Fibroblast of lung (primary cell): ENCODE results near the gene NBR1. TPM values are rescaled to one million over a fixed set of nuclear protein-coding genes. Genes with fewer than 3 reads are reported as not detected.
"Not testable (repeated sequence)": the region's sequence is repeated elsewhere in the genome, so short reads cannot be mapped to it uniquely, and the experiment has no call there.

Source experiments
- DNase-seq, 2 donors: peaks; one replicate each; pipeline versions ENCODE4 v3.0.0 to v3.0.0-alpha.2; 2010; ENCODE audit warnings: low read depth in 2 of 2
- H2AFZ ChIP-seq: 2 replicates; pipeline ENCODE4 v1.5.1; 2012; ENCODE audit warnings: low read length, control low read depth, inconsistent platforms
- H3K27ac ChIP-seq: 2 replicates; pipeline ENCODE4 v1.5.1; 2011; ENCODE audit warnings: low read length, control low read depth; ENCODE audit not compliant: insufficient read depth
- H3K27me3 ChIP-seq: 2 replicates; pipeline ENCODE4 v1.5.1; 2011; ENCODE audit warnings: mild to moderate bottlenecking, low read length; ENCODE audit not compliant: control insufficient read depth, insufficient read depth
- H3K36me3 ChIP-seq: 2 replicates; pipeline ENCODE4 v1.5.1; 2011; ENCODE audit warnings: low read length; ENCODE audit not compliant: control insufficient read depth, insufficient read depth
- H3K4me1 ChIP-seq: 2 replicates; pipeline ENCODE4 v1.5.1; 2011; ENCODE audit warnings: low read length; ENCODE audit not compliant: control insufficient read depth, insufficient read depth; ENCODE audit errors: extremely low read depth
- H3K4me2 ChIP-seq: 2 replicates; pipeline ENCODE4 v1.5.1; 2011; ENCODE audit warnings: low read length, control low read depth; ENCODE audit not compliant: insufficient read depth; ENCODE audit errors: extremely low read depth
- H3K4me3 ChIP-seq, 4 experiments: fragments of 200-600 bp in 1 of 4; sonication (generic) in 1 of 4; replicated peaks in 1 of 4; 2 replicates each; pipeline ENCODE4 v1.5.1; 2011 to 2016; ENCODE audit warnings: low read length in 4 of 4, low read depth in 3 of 4, mild to moderate bottlenecking in 3 of 4, control low read depth in 2 of 4, inconsistent platforms in 1 of 4, mixed read lengths in 1 of 4; ENCODE audit not compliant: insufficient read depth in 1 of 4; ENCODE audit errors: control extremely low read depth in 1 of 4
- H3K79me2 ChIP-seq: 2 replicates; pipeline ENCODE4 v1.5.1; 2012; ENCODE audit warnings: mild to moderate bottlenecking, low read length, inconsistent platforms; ENCODE audit not compliant: control insufficient read depth, insufficient read depth
- H3K9ac ChIP-seq: 2 replicates; pipeline ENCODE4 v1.5.1; 2011; ENCODE audit warnings: mild to moderate bottlenecking, low read length, control low read depth; ENCODE audit not compliant: insufficient read depth
- H3K9me3 ChIP-seq: 2 replicates; pipeline ENCODE4 v1.5.1; 2012; ENCODE audit warnings: low read depth, low read length; ENCODE audit not compliant: control insufficient read depth, insufficient read depth
- H4K20me1 ChIP-seq: 2 replicates; pipeline ENCODE4 v1.5.1; 2011; ENCODE audit warnings: low read length; ENCODE audit not compliant: control insufficient read depth, insufficient read depth; ENCODE audit errors: extremely low read depth
- CTCF ChIP-seq, 2 donors: IDR thresholded peaks in 1 of 2; conservative IDR thresholded peaks in 1 of 2; 1 replicate in 1 of 2; 2 replicates in 1 of 2; pipeline ENCODE4 v1.5.1; 2011 to 2012; ENCODE audit warnings: low read length in 2 of 2, control low read depth in 1 of 2, inconsistent platforms in 1 of 2, low read depth in 1 of 2, mild to moderate bottlenecking in 1 of 2
- EZH2 ChIP-seq: IDR thresholded peaks from 2 replicates; pipeline ENCODE4 v1.5.1; 2012; ENCODE audit warnings: low read length, control low read depth, mild to moderate bottlenecking; ENCODE audit errors: missing control alignments
- polyA plus RNA-seq, 2 donors: library from polyadenylated mRNA; depleted of rRNA in 1 of 2; stranded (reverse) in 1 of 2; unstranded in 1 of 2; fragments of >200 nt; gene quantifications; 2 replicates each; pipeline ENCODE4 v1.2.1, GENCODE V29; 2011 to 2012; ENCODE audit warnings: missing spikeins in 1 of 2
- total RNA-seq: library from RNA; depleted of rRNA; stranded (reverse); fragments of >200 nt; gene quantifications from 2 replicates; pipeline ENCODE4 v1.2.1, GENCODE V29; 2014

Gene NBR1
- total and polyA plus RNA-seq, 2 donors (not counting 1 experiment from before 2014, with no cell fraction given) = 91.8 to 134 TPM

- Histone ChIP-seq H3K4me1 (no peaks in the 10 kb centered on the region), H3K4me3 (no peak overlapping the region), H3K9me3 (no peaks in the 10 kb centered on the region), H3K36me3 (peaks cover 2% of the 10 kb centered on the region), H3K9ac (no peak overlapping the region), H2AFZ (no peak overlapping the region), H3K4me2 (no peak overlapping the region), H4K20me1 (no peaks in the 10 kb centered on the region), H3K79me2 (no peaks in the 10 kb centered on the region), H3K27ac (no peak overlapping the region), H3K27me3 (no peaks in the 10 kb centered on the region)
- TF ChIP-seq CTCF (conservative IDR thresholded peaks at IDR 0.05 in 1 of 2, IDR thresholded peaks at IDR 0.05 in 1 of 2; ENCODE audit: low read depth in 1 of 2, low read length in 2 of 2) = no peak
- no peak for TF ChIP-seq EZH2
- DNase-seq = no peak
These were observed 53.2 kb downstream of the NBR1 start for GRCh38 chr17:43224146-43224705.

- Histone ChIP-seq H3K4me2 (no peak overlapping the region), H4K20me1 (no peaks in the 10 kb centered on the region), H2AFZ (no peak overlapping the region), H3K27ac (no peak overlapping the region), H3K4me1 (no peaks in the 10 kb centered on the region), H3K36me3 (peaks cover 2% of the 10 kb centered on the region), H3K9ac (no peak overlapping the region), H3K4me3 (no peak overlapping the region), H3K27me3 (no peaks in the 10 kb centered on the region), H3K79me2 (no peaks in the 10 kb centered on the region), H3K9me3 (no peaks in the 10 kb centered on the region)
- DNase-seq = no peak
- TF ChIP-seq EZH2 = no peak
- no peak for TF ChIP-seq CTCF (conservative IDR thresholded peaks at IDR 0.05 in 1 of 2, IDR thresholded peaks at IDR 0.05 in 1 of 2; ENCODE audit: low read depth in 1 of 2, low read length in 2 of 2)
These were observed 55.4 kb downstream of the NBR1 start for GRCh38 chr17:43226393-43226792.

GRCh38 chr17:43228020-43228782 is 57.2 kb downstream of the NBR1 start, which contains the start of gene CCDC200:
Gene CCDC200, minus strand, starts transcription at chr17:43228623. Its CDS starts 69 bp downstream, at chr17:43228554.
- H3K9me3 ChIP-seq, DNase-seq, H3K9ac ChIP-seq, H3K27me3 ChIP-seq, H3K4me3 ChIP-seq, H3K4me2 ChIP-seq, H2AFZ ChIP-seq, H3K27ac ChIP-seq, H3K4me1 ChIP-seq, H4K20me1 ChIP-seq, H3K36me3 ChIP-seq, H3K79me2 ChIP-seq: not testable (repeated sequence)

- not testable (repeated sequence) for H3K4me1 ChIP-seq, H3K9me3 ChIP-seq, H4K20me1 ChIP-seq, H3K79me2 ChIP-seq, H2AFZ ChIP-seq, DNase-seq, H3K27me3 ChIP-seq, H3K36me3 ChIP-seq
- Histone ChIP-seq H3K4me2 (peak overlapping the region; percentile 75), H3K9ac (peak overlapping the region; percentile 16), H3K4me3 (peak overlapping the region in 1 of 4 experiments; percentile 38), H3K27ac (peak overlapping the region; percentile 38)
These were observed 60.4 kb downstream of the NBR1 start for GRCh38 chr17:43231205-43232020.
